Sciatic nerve (tissue), 2 donors: ENCODE data around the gene WDR72. TPM values are rescaled to one million over a fixed set of nuclear protein-coding genes. Genes with fewer than 3 reads are reported as not detected.

Experiments
- ATAC-seq: fragments of 200-7000 bp; cut with Tn5 transposase; one replicate; pipeline ENCODE4 v1.9.1; 2020; ENCODE audit warnings: mild to moderate bottlenecking, moderate library complexity
- DNase-seq: peaks from one replicate; pipeline ENCODE4 v3.0.0-alpha.2; 2020; ENCODE audit warnings: low spot score
- intact Hi-C: fragments of 100-400 bp; cut with DNase I; formaldehyde crosslinking; loops from one replicate; pipeline ENCODE4 v1.14.2; 2022
- total RNA-seq: library from RNA; stranded (reverse); fragmentation: NEBNext Ultra II Directional; extraction: Animal tissue kit (Norgen Biotek cat#: 25700); gene quantifications from one replicate; pipeline ENCODE4 v1.2.1, GENCODE V29; 2021
- donor health status: DM: no; HTN: no; CAD: no.
- donor health status: DM: no; HTN: no; CAD: no.

Gene WDR72
- total RNA-seq, 1 donor from 2014 or later: not detected

- intact Hi-C loops: no loop called here
- no peak for DNase-seq
- no peak for ATAC-seq
Measured at GRCh38 chr15:53625962-53626845, 133.3 kb downstream of the WDR72 start.

GRCh38 chr15:53625260-53625659 lies 134.2 kb downstream of the WDR72 start:
- intact Hi-C loops: no loop called here
- DNase-seq (no peak), ATAC-seq (no peak)

DNA sequence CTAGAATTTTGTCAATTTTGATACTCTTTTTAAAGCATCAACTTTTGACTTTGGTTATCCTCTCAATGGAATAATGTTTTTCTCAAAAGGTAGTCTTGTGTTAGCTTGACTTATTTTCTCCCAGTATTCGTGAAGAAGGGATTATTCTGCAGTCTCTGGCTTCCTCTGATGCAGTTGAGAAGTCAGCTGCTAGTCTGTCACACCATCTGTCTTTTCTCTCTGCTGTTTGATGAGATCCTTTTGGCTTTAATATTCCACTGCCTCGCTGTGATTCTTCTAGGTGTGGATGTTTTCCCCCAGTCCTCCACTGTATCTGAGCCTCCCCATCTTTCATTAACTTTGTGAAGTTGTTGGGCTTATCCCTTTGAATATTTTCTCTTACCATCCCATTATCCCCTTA lies 141.0 kb downstream of the WDR72 start:
- intact Hi-C loops: no loop called here
- DNase-seq (no peak), ATAC-seq (no peak)

DNA sequence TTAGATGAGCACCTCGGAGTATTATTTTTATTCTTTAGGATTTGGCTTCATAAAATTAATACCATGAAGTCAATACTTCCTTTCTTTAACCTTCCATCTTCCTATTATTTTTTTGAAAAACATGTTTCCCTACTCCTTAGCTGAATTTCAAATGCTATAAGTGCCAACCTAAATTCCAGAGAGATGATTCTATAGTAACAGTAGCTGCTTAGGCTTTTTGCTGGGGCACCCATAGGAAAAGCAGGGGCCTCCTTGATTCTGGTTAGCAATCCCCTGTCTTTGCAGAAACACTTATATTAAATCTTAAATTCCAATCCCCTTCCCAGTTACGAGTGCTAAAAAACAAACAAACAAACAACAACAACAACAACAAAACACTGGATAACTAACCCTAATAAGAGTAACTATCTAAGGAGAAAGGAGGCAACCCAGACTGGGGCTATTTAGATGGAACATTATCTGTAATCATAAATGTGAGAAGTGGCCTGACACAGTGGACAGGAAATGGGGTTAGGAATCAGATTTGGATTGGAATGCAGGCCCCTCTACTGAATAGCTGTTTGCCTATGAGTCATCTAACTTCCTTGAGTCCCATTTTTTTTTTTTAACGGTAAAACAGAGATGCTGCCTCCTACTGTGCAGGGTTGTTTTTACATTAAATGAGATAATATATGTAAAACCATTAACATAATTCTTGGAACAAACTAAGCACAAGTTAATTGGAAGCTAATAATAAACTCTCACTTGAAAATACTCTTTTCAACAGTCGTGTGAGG lies 148.1 kb downstream of the WDR72 start:
- ATAC-seq (no peak), DNase-seq (no peak)
- intact Hi-C loops: no loop called here

GRCh38 chr15:53591041-53591440 lies 168.4 kb downstream of the WDR72 start:
- ATAC-seq (no peak), DNase-seq (no peak)
- intact Hi-C loops: no loop called here

DNA sequence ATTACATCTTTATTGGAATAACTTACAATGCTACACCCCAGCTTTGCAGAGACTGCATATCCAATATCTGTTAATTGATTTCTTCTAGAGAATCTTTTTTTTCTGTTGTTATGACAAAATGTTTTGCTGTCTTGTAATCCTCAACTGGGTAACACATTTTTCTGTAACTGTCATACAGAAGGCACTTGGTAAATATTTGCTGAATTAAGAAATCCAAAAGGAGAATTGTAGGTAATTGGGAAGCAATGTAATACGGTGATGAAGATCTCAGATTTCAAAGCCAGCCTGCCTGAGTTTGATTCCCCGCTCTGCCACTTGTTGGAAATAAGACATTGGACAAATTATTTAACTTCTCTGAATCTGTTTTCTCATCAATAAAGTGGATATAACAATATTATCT lies 169.1 kb downstream of the WDR72 start:
- ATAC-seq: no peak
- DNase-seq: no peak
- intact Hi-C loops: no loop called here

GRCh38 chr15:53589520-53590057 lies 169.9 kb downstream of the WDR72 start:
- ATAC-seq (no peak), DNase-seq (no peak)
- intact Hi-C loops: loop anchor here (10.0 kb wide), 1 partner anchor 445 kb away; no protein-coding TSS in a partner anchor

- DNase-seq (no peak), ATAC-seq (no peak)
- intact Hi-C loops: loop anchor here (10.0 kb wide), 1 partner anchor 446 kb away; no protein-coding TSS in a partner anchor
Measured at GRCh38 chr15:53588773-53589172, 170.7 kb downstream of the WDR72 start.

- no peak for ATAC-seq
- intact Hi-C loops: loop anchor here (10.0 kb wide), 1 partner anchor 448 kb away; no protein-coding TSS in a partner anchor
- DNase-seq: no peak
Measured at GRCh38 chr15:53586799-53587198, 172.7 kb downstream of the WDR72 start.

- ATAC-seq: no peak
- no peak for DNase-seq
- intact Hi-C loops: loop anchor here (10.0 kb wide), 1 partner anchor 453 kb away; no protein-coding TSS in a partner anchor
Measured at GRCh38 chr15:53581513-53581912, 177.9 kb downstream of the WDR72 start.

DNA sequence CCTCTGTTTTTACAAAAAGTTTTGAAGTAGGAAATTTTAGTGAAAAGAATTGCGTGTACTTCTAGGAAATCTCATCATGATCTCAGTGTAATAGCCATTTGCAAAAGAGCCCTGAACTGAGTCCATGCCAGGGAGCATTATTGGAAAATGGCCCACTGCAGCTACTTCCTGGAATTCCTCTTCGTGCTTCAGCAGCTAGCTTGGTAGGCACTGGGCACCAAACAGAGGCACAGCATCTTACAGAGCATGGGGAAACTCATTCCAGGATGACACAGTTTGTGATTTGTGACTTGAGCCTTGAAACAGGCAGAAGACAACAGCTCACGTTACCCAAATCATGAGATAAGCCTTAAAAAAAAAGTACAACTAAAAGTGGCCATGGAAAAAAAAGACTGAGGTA lies 179.1 kb downstream of the WDR72 start:
- intact Hi-C loops: loop anchor here (10.0 kb wide), 1 partner anchor 454 kb away; no protein-coding TSS in a partner anchor
- ATAC-seq (no peak), DNase-seq (no peak)

- intact Hi-C loops: no loop called here
- DNase-seq (no peak), ATAC-seq (no peak)
Measured at GRCh38 chr15:53576841-53577240, 182.6 kb downstream of the WDR72 start.

DNA sequence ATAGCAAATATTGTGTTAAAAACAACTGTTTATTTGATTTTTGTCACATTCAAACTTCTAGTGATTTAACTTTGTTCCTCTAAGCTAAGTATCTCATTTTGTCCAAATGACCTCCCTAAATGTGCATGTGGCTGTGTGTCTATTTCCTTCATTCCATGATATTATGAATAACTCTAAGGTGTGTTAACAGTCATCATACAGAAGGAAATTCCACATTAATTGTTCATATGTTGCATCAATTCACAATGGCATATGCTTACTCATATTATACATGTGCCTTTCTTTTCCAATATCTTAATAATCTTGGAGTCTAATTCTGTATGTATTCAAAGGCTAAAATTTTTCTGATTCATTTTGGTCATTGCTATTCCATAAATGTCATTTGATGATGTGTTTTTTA lies 186.4 kb downstream of the WDR72 start:
- no peak for DNase-seq
- intact Hi-C loops: no loop called here
- no peak for ATAC-seq

- no peak for ATAC-seq
- DNase-seq: no peak
- intact Hi-C loops: no loop called here
Measured at GRCh38 chr15:53569751-53570480, 189.5 kb downstream of the WDR72 start.

GRCh38 chr15:53566912-53567311 lies 192.6 kb downstream of the WDR72 start:
- intact Hi-C loops: no loop called here
- no peak for ATAC-seq
- no peak for DNase-seq

DNA sequence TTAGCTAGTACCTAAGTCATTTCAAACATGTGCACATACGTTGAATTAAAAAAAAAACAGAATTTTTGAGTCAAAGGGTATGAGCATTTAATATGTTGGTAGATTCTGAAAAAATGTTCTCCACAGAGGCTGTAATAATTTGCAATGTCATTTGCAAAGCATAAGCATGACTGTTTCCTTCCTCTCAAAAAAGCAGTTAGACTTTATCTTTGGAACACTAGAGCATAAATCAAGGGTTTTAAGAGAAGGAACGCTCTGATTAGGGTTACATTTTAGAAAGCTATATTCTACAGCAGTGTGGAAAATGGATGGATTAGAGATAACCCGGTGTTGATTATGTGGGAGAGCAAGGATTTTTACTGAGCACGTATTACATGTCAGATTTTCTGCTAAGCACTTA lies 193.7 kb downstream of the WDR72 start:
- no peak for DNase-seq
- intact Hi-C loops: no loop called here

GRCh38 chr15:53564647-53565046 lies 194.8 kb downstream of the WDR72 start:
- DNase-seq: no peak
- intact Hi-C loops: no loop called here
- no peak for ATAC-seq

More for the DNA sequence above, 193.7 kb downstream of the WDR72 start:
- no peak for ATAC-seq

DNA sequence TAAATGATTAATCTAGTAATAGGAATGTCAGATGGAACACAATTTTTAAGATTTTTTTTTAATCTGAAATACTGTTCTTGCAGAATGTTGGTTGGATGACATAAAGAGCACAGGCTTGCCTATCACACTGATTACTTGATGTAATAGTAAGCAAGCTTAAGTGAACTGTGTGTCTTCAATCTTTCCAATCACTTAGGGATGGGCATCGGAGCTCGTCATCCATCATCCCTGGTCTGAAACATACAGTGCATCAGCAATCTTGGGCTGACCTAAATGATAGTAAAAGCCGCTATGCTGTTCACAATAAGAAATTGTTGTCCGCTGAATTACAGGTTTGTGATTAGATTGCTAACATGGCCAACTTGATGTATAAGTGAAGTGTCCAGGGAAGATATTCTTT lies 195.8 kb downstream of the WDR72 start:
- DNase-seq: no peak
- intact Hi-C loops: no loop called here

More for the DNA sequence above, 195.8 kb downstream of the WDR72 start:
- no peak for ATAC-seq
